ENCODE data around the gene CFAP58.

CFAP58 gene

DNA sequence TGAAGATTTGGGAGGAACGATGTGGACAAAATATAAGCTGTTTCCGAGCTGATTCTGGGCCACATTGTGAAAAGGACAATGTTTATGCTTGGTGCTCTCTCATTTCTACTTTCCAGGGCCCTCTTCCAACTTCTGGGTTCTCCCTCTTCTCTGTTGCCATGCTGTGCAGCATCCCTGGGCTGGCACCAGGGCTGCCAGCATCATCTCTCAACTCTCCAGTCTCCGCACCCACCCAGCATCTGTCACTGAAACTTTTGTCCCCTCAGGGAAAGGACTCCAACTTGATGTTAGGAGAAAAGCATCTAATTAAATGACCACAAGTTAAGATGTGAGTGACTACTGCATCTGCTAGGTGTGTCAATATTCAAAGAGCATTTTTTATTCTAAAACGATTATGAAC, 26.7 kb downstream of the CFAP58 start:
- DNase-seq: no peak

DNA sequence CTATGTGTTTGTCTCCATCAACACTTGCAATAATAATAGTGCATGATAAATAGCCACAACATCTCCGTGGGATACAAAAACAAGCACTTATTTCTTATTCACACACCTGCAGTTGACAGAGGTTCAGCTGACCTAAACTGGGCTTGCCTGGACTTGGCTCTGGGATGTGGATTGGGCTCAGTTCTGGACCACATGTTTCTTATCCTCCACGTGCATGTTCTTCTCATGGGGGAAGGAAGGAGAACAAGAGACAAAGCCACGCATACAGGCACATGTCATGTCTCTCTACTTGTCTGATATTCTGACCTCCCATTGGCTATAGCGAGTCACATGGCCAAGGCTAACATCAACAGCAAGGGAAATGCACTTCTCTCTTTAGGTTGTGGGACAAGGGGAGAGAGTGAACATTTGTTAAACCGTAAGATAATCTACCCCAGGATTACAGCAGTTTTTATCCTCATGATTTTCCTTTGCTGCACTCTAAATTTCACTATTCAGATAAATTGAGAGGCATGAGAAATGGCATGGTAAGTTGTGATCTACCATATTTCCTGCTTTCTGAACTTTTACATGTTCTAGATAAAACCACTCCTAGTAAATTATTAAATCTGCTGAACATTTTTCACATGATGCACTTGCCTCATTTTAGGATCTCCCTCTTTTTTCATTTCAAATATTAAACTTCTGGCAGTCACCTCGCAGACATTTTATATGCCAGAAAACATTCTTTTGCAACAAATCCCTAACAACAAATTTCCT, 33.7 kb downstream of the CFAP58 start:
- DNase-seq: peak; percentile 21

DNA sequence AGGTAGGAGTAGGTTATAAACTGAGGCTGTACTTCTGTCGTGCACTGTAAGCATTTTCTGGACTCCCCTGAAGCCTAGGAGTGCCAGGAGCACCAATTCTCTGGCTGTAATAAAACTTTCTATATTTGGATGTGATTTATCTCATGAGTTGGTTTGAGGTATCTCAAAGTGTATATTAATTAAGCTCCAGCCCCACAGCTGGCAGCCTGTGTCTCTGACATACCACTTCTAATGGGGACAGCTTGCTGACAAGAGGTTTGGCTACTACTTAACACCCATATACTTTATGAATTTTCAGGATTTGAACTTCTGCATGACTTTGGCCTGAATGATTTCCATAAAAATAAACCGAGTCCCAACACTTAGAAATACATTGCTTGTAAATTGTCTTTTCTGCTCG, 35.2 kb downstream of the CFAP58 start:
- DNase-seq: no peak

DNA sequence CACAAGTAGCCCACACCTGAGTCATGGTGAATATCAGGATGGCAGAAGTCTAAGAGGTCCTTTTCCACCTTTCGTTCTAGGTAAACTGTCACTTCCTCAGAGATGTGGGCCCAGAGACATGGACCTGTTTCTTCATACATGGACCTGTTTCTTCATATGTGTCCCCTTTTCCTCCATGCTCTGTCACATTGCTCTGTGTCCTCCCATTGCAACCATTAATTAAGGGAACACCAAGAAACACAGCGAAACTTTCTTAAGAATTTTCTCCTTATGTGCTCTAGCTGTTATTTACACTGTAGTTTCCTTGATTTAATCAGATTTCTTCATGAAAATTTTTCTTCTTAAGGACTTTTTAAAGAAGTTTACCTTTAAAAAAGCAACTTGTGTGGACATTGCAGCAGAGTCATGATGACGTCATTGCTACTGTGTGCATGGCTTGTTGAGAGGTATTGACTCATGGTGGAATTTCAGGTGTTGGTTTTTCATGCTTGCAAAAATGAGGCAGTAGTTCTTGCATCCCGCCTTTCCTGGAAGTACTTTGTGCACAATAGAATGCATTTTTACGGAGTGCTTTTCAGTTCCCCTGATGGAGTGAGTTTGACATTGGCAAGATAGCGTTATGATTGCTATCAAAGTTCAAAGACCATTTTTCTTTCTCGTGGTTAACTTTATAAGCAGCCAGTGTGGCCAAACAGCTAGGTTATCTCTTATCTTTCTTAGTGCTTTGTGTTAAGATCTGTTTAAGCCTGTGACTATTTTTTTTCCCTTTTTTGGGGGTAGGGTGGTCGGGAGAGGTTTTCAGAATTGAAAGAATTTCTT, 37.7 kb downstream of the CFAP58 start:
- DNase-seq: no peak

DNA sequence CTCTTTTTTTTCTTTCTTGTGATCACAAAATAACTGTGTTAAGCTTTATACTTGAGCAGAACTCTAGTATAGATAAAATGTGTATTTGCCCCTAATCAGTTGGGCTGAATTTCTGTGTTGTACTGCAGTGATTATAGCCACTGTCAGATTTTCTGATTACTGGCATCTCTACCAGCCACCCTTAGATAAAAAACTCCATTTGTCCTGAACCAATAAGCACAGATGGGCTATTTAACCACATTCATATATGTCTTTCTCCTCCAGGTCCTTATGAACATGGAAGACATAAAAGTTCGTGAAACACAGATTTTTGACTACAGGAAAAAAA, 38.3 kb downstream of the CFAP58 start:
- DNase-seq: no peak

DNA sequence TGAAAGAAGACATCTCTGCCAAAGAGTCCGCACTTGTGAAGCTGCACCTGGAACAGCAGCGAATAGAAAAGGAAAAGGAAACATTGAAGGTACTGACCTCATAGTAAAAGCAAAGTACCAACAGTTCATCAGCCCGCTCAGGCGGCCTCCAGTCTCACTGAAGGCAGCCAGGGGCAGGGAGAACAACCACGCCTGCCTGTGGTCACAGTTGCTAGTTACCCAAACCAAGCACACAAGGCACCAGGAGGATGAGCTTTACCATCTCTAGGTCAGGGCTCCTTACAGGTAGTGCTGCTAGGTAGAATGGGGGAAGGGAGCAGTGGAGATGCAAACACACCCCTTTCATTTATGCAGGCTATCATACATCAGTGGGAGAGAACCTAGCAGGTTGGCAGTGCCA, 39.8 kb downstream of the CFAP58 start:
- no peak for DNase-seq

DNA sequence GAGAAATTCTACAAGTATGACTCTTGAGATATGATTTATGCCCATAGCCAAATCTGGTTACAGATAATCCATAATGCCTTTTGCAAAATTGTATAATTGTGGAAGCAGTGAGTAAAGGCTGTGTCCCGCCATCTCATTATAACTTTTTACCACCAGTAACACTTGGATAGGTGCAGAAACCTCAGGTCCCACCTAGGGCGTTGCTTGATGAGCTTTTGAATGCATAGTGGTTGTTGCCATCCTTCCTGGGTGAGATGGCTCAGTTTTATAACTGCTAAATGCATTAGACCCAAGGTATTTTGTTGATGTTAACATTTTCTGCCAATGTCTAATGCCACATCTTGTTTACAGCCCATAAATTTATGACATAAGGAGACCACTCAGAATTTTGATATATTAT, 42.9 kb downstream of the CFAP58 start:
- peak; percentile 10 for DNase-seq

DNA sequence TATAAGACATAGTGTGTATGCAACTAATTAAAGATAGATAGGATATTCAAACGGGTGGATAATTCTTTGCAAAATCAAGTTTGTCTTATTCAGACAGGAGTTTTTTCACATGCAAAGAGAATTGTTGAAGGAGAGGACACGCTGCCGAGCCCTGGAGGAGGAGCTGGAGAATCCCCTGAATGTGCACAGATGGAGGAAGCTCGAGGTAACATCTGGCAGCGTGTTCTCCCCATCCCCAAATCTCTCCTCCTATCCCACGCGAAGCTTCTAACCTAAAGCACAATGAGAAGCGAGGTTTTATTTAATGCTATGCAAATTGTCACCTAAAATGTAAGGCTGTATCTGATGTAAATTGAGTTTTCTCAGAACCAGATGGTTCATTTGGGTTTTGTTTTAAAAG, 50.0 kb downstream of the CFAP58 start:
- DNase-seq: no peak

DNA sequence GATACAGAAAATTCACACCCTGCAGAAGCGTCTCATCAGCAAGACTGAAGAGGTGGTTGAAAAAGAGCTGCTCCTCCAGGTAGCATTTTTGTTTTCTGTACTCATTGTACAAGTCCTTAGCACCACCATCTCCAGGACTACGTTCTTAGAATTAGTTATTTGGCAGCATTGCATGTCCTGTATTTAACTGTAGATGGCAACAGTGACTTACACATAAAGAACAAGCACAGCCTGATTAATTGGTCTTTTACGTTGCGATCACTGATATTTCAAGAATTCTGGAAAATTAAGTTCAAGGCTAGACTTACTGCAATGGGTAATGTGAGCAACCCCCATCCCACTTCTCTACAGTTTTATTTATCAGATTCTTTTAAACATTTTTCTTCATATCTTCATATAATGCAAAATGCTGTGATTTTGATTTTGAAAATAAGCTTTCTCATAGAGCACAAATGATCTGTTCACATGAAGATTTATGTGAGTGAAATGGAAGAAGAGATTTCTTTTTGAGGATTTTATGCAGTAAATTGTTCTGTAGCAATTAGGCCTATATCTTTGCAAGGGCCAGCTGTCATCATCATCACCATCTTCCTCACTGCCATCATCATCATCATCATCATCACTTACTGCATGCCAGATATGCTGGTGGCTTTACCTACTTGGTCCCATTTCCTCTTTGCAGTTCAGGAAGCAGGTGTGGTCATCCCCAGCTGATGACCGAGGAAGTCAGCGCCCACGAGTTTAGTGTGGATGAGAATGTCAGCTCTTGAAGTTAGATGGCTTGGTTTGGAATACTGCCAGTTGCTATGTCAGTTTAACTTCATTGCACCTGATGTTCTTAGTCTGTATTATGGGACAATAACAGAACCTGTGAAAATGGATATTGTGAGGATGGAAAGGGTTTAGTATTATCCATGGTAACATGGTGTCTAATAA, 53.4 kb downstream of the CFAP58 start:
- peak; percentile 13 for DNase-seq

DNA sequence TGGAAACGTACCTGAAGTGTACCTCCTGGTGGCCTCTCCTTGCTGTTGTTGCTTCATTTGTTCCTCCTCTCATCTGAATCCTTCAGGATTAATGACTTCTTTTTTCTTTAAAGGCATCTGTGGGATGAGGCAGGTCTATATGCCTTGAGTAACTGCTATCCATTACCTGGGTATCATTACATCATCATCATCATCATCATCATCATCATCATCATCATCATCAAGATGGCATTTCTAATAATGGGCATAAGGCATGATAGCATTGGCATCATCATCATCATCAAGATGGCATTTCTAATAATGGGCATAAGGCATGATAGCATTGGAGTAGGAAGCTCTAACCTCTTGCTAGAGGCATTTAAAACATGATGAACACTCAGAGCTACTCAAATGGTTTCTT, 59.9 kb downstream of the CFAP58 start:
- no peak for DNase-seq

DNA sequence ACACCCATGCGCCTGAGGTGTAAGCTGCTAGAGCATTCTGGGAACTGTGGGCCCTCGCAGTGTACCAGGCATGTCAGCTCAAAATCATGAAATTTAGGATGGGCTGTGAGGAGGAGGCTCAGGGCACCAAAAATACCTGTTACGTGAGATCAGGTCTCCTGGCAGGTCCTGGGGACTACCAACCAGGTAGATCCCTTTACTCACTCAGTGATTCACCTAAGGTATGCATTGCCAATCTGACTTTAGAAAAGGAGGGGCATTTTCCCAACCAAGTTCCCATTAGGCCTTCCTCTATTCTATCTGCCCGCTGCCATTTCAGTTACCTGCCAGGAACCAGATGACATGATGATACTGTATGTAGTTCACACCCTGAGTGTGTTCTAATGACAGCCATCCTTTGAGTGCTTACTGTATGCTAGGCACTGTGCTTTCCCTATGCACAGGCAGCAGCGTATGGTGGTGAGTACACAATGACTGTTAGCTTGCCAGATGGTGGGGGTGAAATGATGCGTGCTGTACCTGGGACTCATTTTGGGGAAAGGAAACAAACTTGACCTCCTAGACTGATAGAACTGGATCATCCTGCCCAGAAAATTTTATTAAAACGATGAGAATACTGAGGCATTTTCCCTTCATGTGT, 62.0 kb downstream of the CFAP58 start:
- no peak for DNase-seq

DNA sequence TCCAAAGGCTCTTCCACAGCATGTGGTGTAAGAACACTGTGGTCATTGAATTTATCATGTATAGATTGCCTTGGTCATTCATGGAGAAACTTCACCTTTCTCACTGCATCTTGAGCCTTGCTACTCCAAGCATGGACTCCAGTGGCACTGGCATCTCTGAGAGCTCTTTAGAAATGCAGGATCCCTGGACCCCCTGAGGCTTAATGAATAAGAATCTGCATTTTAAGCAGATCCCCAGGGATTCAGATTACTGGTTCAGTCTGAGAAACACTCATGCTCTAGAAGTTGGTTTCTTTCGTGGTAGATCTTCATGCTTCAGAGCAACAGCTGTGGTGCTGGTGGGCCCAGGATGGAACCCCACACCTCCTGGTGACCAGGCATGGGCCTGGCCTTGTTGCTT, 63.2 kb downstream of the CFAP58 start:
- DNase-seq: no peak

DNA sequence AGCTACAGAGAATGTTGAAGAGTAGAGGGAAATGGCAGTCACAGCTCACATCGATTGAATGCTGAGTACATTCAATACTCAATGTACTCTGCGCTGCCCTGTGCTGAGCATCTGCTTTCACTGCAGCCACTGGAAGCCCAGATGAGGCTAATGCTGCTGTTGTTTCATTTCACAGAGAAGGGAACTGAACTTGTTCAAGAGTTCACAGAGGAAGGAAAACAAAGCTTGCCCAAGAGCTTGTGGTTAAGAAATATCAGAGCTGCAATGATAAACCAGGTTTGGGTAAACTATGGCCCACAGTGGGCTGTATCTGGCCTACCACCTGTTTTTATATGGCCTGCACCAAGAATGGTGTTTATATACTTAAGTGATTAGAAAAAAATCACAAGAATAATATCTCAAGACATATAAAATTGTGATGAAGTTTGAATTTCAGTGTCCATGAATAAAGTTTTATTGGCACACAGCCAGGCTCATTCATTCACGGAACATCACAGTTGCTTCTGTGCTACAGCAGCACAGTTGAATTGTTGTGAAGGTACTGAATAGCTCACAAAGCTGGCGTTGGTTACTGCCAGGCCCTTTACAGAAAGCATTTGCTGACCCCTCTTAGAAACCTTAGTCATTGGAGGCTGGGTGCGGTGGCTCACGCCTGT, 64.1 kb downstream of the CFAP58 start:
- no peak for DNase-seq

DNA sequence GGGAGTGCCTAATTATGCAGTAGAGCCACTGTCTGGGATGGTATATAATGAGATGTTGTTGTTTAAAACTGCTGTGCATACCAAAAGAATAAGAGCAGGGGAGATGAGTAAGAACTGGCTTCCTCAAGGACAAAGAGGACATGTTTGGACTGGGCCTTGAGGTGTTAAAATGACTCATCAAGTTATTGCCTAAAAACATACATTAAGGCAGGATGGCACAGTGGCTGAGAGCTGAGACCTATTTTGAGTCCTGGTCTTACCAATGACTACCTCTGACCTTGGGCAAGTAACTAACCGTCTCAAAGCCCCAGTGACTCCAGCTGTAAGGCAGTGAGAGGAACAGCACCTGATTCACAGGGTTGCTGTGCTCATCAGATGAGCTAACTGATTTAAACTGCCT, 71.1 kb downstream of the CFAP58 start:
- no peak for DNase-seq

DNA sequence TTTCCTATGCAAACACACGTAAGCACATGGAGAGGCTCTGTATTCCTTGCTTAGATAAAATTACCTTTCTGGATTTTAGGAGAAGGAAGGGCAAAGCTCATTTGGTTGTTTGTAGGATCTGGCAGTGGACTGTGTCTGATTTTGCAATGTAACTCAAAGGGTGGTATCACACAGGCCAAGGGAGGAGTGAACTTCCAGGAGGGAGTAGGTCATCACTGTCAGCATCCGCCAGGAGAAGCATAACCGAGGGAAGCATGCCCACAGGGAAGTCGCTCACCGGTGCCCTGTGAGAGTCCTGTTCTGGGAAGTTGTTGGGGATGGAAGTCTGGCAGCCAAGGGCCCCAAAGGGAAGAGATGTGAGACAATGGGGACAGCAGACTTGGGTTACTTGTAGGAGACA, 74.4 kb downstream of the CFAP58 start:
- DNase-seq: no peak

DNA sequence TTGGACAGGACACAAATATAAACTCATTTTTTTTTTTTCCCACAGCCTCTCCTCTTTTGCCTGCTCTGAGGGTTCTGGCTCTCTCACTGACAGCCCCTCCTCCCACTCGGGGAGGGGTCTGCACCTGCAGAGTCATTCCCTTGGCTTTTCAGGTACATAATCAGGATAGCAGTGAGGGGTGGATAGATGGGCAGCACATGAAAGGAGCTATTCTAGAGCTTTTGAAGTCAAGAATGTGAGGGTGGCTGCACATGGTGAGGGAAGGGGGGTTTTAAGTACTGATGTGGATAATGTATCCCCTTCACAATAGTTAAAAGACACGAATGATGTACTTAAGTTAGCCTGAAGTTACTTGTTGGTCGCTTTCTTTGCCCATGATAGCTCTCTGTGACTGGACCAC, 76.2 kb downstream of the CFAP58 start:
- no peak for DNase-seq

DNA sequence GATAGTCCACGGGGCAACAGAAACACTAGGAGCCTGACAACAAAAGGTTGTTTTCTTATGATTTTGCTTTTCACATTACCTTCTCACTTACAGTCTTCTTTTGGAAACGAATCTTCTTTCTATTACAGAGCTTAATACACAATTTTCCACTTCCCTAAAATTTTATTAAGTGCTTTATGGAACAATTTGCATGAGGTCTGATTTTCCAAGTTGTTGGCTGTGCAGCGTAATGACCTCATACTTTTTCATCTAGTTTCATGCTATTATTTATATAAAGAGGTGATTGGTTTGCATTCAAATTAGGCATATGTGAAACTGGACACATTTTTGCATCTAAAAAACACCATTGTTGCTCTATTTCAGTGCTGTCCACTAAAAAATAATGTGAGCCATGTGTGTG, 76.7 kb downstream of the CFAP58 start:
- no peak for DNase-seq

DNA sequence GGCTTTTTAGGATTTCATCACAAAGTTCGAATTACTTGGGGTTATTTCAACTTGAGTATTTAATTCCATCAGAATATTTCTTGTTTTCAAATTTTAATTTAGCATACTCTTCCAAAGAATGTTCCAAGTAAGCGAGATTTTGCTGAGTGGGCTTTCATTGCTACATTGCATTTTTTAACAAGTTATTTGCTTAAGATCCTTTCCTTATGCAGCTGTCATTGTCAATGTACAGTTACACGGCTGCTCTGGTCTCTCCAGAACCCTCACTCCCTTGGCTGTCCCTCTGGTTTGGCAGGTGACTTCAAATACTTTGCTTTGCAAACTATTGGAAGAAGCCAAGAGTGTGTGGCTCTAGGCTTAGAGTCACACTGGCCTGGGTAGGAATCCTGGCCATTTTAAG, 80.0 kb downstream of the CFAP58 start:
- no peak for DNase-seq

DNA sequence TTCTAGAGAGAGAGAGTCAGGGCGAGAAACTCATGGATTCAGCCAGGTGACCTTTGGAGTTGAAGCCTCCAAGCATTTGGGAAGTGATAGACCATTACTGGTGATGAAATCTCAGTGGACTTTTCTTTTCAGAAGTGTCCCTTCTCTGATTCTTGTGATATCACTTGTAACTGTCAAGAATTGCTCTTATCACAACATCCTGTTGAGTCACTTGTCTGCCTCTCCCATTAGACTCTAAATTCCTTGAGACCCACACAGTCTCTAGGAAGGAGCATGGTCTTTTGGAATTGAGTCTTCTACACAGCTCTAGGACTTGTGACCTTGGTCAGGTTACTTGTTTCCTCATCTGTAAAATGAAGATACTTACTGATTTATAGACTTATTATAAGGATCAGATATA, 81.0 kb downstream of the CFAP58 start:
- no peak for DNase-seq

DNA sequence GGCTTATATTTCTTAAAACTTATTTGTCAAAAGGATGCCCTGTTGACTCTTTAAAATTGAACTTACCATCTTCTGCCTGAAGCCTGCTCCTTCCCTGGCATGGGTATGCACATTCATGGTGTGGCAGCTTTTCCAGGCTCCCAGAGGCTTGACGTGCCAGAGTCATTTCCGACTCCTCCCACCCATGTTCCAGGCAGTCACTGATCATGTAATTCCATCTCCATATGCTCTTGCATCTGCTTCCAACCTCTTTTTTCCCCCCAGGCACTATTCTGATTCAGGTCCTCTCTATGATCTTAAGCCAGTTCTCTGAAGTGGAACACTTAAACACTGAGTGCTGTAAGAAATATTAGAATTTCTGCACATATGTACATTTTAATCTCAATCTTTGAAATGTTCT, 82.2 kb downstream of the CFAP58 start:
- no peak for DNase-seq

DNA sequence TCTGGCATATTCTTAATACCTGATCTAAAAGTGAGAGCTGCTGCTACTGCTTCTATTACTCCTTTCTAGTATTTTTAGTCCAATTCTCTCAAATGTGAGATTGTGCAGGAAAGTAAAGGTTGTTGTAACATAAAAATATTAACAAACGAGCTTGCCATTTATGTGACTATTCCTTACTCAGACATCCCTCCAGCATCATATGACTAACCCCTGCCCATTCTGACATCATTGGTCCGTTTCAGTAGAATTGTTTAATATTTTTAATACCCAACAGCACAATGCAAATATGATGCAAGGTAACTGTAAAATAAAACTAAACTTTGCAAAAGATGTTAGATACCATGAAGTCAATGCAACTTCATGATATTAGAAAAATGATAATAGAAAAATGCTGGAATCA, 83.6 kb downstream of the CFAP58 start:
- no peak for DNase-seq

DNA sequence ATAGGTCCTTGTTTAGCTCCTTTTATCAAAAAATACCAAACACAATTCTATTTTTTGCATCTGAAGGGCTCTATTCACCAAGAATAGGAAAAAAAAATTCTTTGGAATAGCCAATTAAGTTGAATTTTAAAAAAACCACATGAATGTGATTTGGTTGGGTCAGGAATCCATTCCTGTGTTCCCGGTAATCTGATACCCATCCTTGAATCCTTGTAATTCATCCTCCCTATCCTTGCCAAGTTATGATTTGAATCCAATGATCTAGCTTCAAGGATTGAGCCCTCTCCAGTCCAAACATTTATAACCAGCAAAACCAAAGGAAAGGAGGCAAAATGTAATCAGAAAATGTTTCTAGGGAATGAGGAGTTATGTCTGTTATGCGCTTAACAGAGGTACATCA, 86.6 kb downstream of the CFAP58 start:
- DNase-seq: no peak
